Hematopoietic multipotent progenitor cell treated with erythropoietin and hydrocortisone succinate and interleukin-3 and kit ligand, for 4 days (in vitro differentiated cells): ENCODE results near the gene PPP3CB.

ENCODE experiments used
- DNase-seq: peaks from one replicate; pipeline ENCODE4 v3.0.0-alpha.2; 2015

PPP3CB gene

GRCh38 chr10:73478636-73479035 lies 17.2 kb downstream of the PPP3CB start:
- peak; percentile 85 for DNase-seq

- DNase-seq = no peak
Measured at GRCh38 chr10:73471226-73471625, 24.6 kb downstream of the PPP3CB start.

- peak; percentile 24 for DNase-seq
Measured at GRCh38 chr10:73469579-73469978, 26.2 kb downstream of the PPP3CB start.

GRCh38 chr10:73467206-73467605 lies 28.6 kb downstream of the PPP3CB start:
- peak; percentile 51 for DNase-seq

GRCh38 chr10:73465978-73466726 lies 29.7 kb downstream of the PPP3CB start:
- DNase-seq = no peak

- DNase-seq = no peak
Measured at GRCh38 chr10:73460897-73461296, 34.9 kb downstream of the PPP3CB start.

GRCh38 chr10:73459683-73460314 lies 36.0 kb downstream of the PPP3CB start:
- no peak for DNase-seq

- peak; percentile 97 for DNase-seq
Measured at GRCh38 chr10:73456187-73456890, 39.5 kb downstream of the PPP3CB start.

- no peak for DNase-seq
Measured at GRCh38 chr10:73449113-73449512, 46.7 kb downstream of the PPP3CB start.

GRCh38 chr10:73448384-73448783 lies 47.4 kb downstream of the PPP3CB start:
- no peak for DNase-seq

GRCh38 chr10:73446926-73447325 lies 48.9 kb downstream of the PPP3CB start:
- DNase-seq = no peak

- DNase-seq = no peak
Measured at GRCh38 chr10:73444457-73444856, 51.4 kb downstream of the PPP3CB start.

GRCh38 chr10:73439605-73440312 lies 56.1 kb downstream of the PPP3CB start:
- DNase-seq = no peak

- DNase-seq = no peak
Measured at GRCh38 chr10:73439055-73439454, 56.8 kb downstream of the PPP3CB start.

GRCh38 chr10:73433538-73433867 lies 62.3 kb downstream of the PPP3CB start, which contains the start of gene MSS51:
Gene MSS51, minus strand, starts transcription at chr10:73433561. Its CDS starts 5,277 bp downstream, at chr10:73428284.
- peak; percentile 71 for DNase-seq

GRCh38 chr10:73432646-73433537 lies 62.9 kb downstream of the PPP3CB start:
- no peak for DNase-seq

GRCh38 chr10:73426318-73426717 lies 69.5 kb downstream of the PPP3CB start:
- DNase-seq = no peak

GRCh38 chr10:73424478-73424877 lies 71.3 kb downstream of the PPP3CB start:
- no peak for DNase-seq

- no peak for DNase-seq
Measured at GRCh38 chr10:73423309-73423708, 72.5 kb downstream of the PPP3CB start.

GRCh38 chr10:73416571-73416970 lies 79.3 kb downstream of the PPP3CB start:
- DNase-seq = no peak

GRCh38 chr10:73414230-73414945 lies 81.4 kb downstream of the PPP3CB start:
- no peak for DNase-seq
